OCI-LY1 (cell line): Measurements from ENCODE around the gene BTBD17.

Experiments used
- H2AFZ ChIP-seq: fragments of 200-600 bp; sonication (generic), shearing (Covaris generic); 2 replicates; pipeline ENCODE4 v1.6.0; 2014; ENCODE audit warnings: antibody characterized with exemption, mild to moderate bottlenecking, low read length
- H3F3A ChIP-seq: fragments of 200-600 bp; sonication (generic), shearing (Covaris generic); 2 replicates; pipeline ENCODE4 v1.6.0; 2014; ENCODE audit warnings: mild to moderate bottlenecking, antibody characterized with exemption, low read length, moderate library complexity; ENCODE audit not compliant: insufficient read depth
- H3K27ac ChIP-seq: fragments of 200-600 bp; sonication (generic); 2 replicates; pipeline ENCODE4 v1.5.1; 2014; ENCODE audit warnings: low read length, mixed run types, mild to moderate bottlenecking, low read depth; ENCODE audit not compliant: poor library complexity, severe bottlenecking
- H3K27me3 ChIP-seq: fragments of 200-600 bp; sonication (generic); 2 replicates; pipeline ENCODE4 v1.6.0; 2014; ENCODE audit warnings: antibody characterized with exemption, mild to moderate bottlenecking, low read length, moderate library complexity; ENCODE audit not compliant: insufficient read depth
- H3K36me3 ChIP-seq: fragments of 200-600 bp; sonication (generic); 2 replicates; pipeline ENCODE4 v1.6.1; 2014; ENCODE audit warnings: mild to moderate bottlenecking, antibody characterized with exemption, low read length, moderate library complexity, mixed read lengths; ENCODE audit not compliant: insufficient read depth
- H3K4me1 ChIP-seq: fragments of 200-600 bp; sonication (generic); 2 replicates; pipeline ENCODE4 v1.5.1; 2014; ENCODE audit warnings: mild to moderate bottlenecking, low read length, moderate library complexity; ENCODE audit not compliant: insufficient read depth, severe bottlenecking
- H3K4me2 ChIP-seq: fragments of 200-600 bp; sonication (generic), shearing (Covaris generic); 2 replicates; pipeline ENCODE4 v1.6.1; 2014; ENCODE audit warnings: low read length
- H3K4me3 ChIP-seq: fragments of 200-600 bp; sonication (generic); 2 replicates; pipeline ENCODE4 v1.5.1; 2014; ENCODE audit warnings: low read length, low read depth, mild to moderate bottlenecking, mixed read lengths; ENCODE audit not compliant: poor library complexity, severe bottlenecking
- H3K79me2 ChIP-seq: fragments of 200-600 bp; shearing (Covaris generic); 2 replicates; pipeline ENCODE4 v1.6.1; 2016; ENCODE audit warnings: mixed run types, low read length, mixed read lengths; ENCODE audit not compliant: insufficient read depth
- H3K9ac ChIP-seq: fragments of 200-600 bp; sonication (generic), shearing (Covaris generic); 2 replicates; pipeline ENCODE4 v1.6.1; 2014; ENCODE audit warnings: mild to moderate bottlenecking, low read length, mixed read lengths
- H3K9me2 ChIP-seq: fragments of 200-600 bp; sonication (generic), shearing (Covaris generic); 2 replicates; pipeline ENCODE4 v1.6.1; 2014; ENCODE audit warnings: low read depth, mild to moderate bottlenecking, low read length, mixed read lengths
- H3K9me3 ChIP-seq: fragments of 200-600 bp; shearing (Covaris generic); 2 replicates; pipeline ENCODE4 v1.6.1; 2014; ENCODE audit warnings: low read length, mixed read lengths
- H4K20me1 ChIP-seq: fragments of 200-600 bp; sonication (generic), shearing (Covaris generic); 2 replicates; pipeline ENCODE4 v1.6.0; 2016; ENCODE audit warnings: mild to moderate bottlenecking, low read length; ENCODE audit not compliant: insufficient read depth
- CTCF ChIP-seq: fragments of 200-600 bp; sonication (generic), shearing (Covaris generic); IDR thresholded peaks from 2 replicates; pipeline ENCODE4 v1.5.1; 2017; ENCODE audit warnings: mild to moderate bottlenecking, antibody characterized with exemption, low read length, moderate library complexity, mixed read lengths
- EZH2 ChIP-seq: fragments of 200-600 bp; sonication (generic), shearing (Covaris generic); IDR thresholded peaks from 2 replicates; pipeline ENCODE4 v1.8.0; 2017; ENCODE audit warnings: borderline replicate concordance, mixed run types, mild to moderate bottlenecking, antibody characterized with exemption, low read length, moderate library complexity, mixed read lengths

The BTBD17 gene

GRCh38 chr17:74390680-74391653 is 29.3 kb upstream of the BTBD17 start:
- Histone ChIP-seq H3K4me2 (no peak overlapping the region), H3K9ac (no peak overlapping the region), H2AFZ (no peak overlapping the region), H4K20me1 (no peaks in the 10 kb centered on the region), H3K9me3 (no peaks in the 10 kb centered on the region), H3K4me1 (no peaks in the 10 kb centered on the region), H3F3A (no peaks in the 10 kb centered on the region), H3K79me2 (no peaks in the 10 kb centered on the region), H3K9me2 (no peaks in the 10 kb centered on the region), H3K36me3 (no peaks in the 10 kb centered on the region), H3K4me3 (no peak overlapping the region), H3K27ac (no peak overlapping the region), H3K27me3 (no peaks in the 10 kb centered on the region; the same call in 1 of the 2 replicates)
- TF ChIP-seq EZH2: no peak
- no peak for TF ChIP-seq CTCF

- H3K79me2 ChIP-seq: no peaks in the 10 kb centered on the region
- no peaks in the 10 kb centered on the region for H3K36me3 ChIP-seq
- H2AFZ ChIP-seq: no peak overlapping the region
- H3K4me2 ChIP-seq: no peak overlapping the region
- no peaks in the 10 kb centered on the region for H3K4me1 ChIP-seq
- H3K9ac ChIP-seq: no peak overlapping the region
- no peak overlapping the region for H3K4me3 ChIP-seq
- H4K20me1 ChIP-seq: no peaks in the 10 kb centered on the region
- no peaks in the 10 kb centered on the region for H3K9me3 ChIP-seq
- no peak for TF ChIP-seq EZH2
- no peak for TF ChIP-seq CTCF
- H3K27me3 ChIP-seq: no peaks in the 10 kb centered on the region; the same call in 1 of the 2 replicates
- no peaks in the 10 kb centered on the region for H3K9me2 ChIP-seq
- no peaks in the 10 kb centered on the region for H3F3A ChIP-seq
- no peak overlapping the region for H3K27ac ChIP-seq
Measured at GRCh38 chr17:74389937-74390679, 28.4 kb upstream of the BTBD17 start.

GRCh38 chr17:74389084-74389753 is 27.6 kb upstream of the BTBD17 start:
- Histone ChIP-seq H3F3A (no peaks in the 10 kb centered on the region), H3K79me2 (no peaks in the 10 kb centered on the region), H3K9me2 (no peaks in the 10 kb centered on the region), H3K4me2 (no peak overlapping the region), H3K27ac (no peak overlapping the region), H3K4me1 (no peaks in the 10 kb centered on the region), H4K20me1 (no peaks in the 10 kb centered on the region), H2AFZ (no peak overlapping the region), H3K36me3 (no peaks in the 10 kb centered on the region), H3K4me3 (no peak overlapping the region), H3K9me3 (no peaks in the 10 kb centered on the region), H3K27me3 (no peaks in the 10 kb centered on the region; the same call in 1 of the 2 replicates), H3K9ac (no peak overlapping the region)
- TF ChIP-seq CTCF: no peak
- no peak for TF ChIP-seq EZH2
